Liver (tissue), 9 donors: Measurements from ENCODE around the gene TMPRSS5. TPM values are rescaled to one million over a fixed set of nuclear protein-coding genes. Genes with fewer than 3 reads are reported as not detected.

Experiments used
- DNase-seq: peaks from one replicate; pipeline ENCODE4 v3.0.0-alpha.2; 2017; ENCODE audit warnings: low spot score
- H3K27ac ChIP-seq, 2 donors: one replicate each; pipeline ENCODE4 v1.7.0; 2013; ENCODE audit warnings: inconsistent platforms in 2 of 2, low read length in 2 of 2, control low read depth in 1 of 2, low read depth in 1 of 2, mild to moderate bottlenecking in 1 of 2
- H3K27me3 ChIP-seq, 4 donors: one replicate each; pipeline versions ENCODE4 v1.6.1 to v1.7.0; 2013; ENCODE audit warnings: low read length in 3 of 4, inconsistent platforms in 1 of 4, mild to moderate bottlenecking in 1 of 4, moderate library complexity in 1 of 4; ENCODE audit not compliant: control insufficient read depth in 4 of 4, insufficient read depth in 4 of 4
- H3K36me3 ChIP-seq, 4 donors: one replicate each; pipeline versions ENCODE4 v1.6.1 to v1.7.0; 2013; ENCODE audit warnings: low read length in 3 of 4, mild to moderate bottlenecking in 3 of 4, low read depth in 1 of 4, moderate library complexity in 1 of 4; ENCODE audit not compliant: control insufficient read depth in 4 of 4, insufficient read depth in 3 of 4
- H3K4me1 ChIP-seq, 4 donors: one replicate each; pipeline versions ENCODE4 v1.6.1 to v1.7.0; 2013; ENCODE audit warnings: low read length in 3 of 4, mild to moderate bottlenecking in 3 of 4, moderate library complexity in 1 of 4; ENCODE audit not compliant: control insufficient read depth in 4 of 4, insufficient read depth in 4 of 4
- H3K4me3 ChIP-seq, 3 donors: one replicate each; pipeline versions ENCODE4 v1.6.1 to v1.7.0; 2013; ENCODE audit warnings: low read length in 3 of 3, control low read depth in 1 of 3, low read depth in 1 of 3, mild to moderate bottlenecking in 1 of 3
- H3K9ac ChIP-seq, 2 donors: one replicate each; pipeline ENCODE4 v1.7.0; 2013; ENCODE audit warnings: low read length in 2 of 2, mild to moderate bottlenecking in 2 of 2, moderate library complexity in 2 of 2, control low read depth in 1 of 2, low read depth in 1 of 2
- H3K9me3 ChIP-seq, 4 donors: one replicate each; pipeline versions ENCODE4 v1.6.1 to v1.7.0; 2013; ENCODE audit warnings: low read length in 3 of 4; ENCODE audit not compliant: control insufficient read depth in 4 of 4
- ATF3 ChIP-seq: IDR thresholded peaks from 2 replicates; pipeline ENCODE4 v1.6.1; 2016; ENCODE audit warnings: antibody characterized with exemption
- EGR1 ChIP-seq, 2 donors: IDR thresholded peaks; 2 replicates each; pipeline ENCODE4 v1.6.1; 2016 to 2018; ENCODE audit warnings: antibody characterized with exemption in 2 of 2, low read depth in 2 of 2
- FOXA1 ChIP-seq: IDR thresholded peaks from 2 replicates; pipeline ENCODE4 v1.6.1; 2016; ENCODE audit warnings: antibody characterized with exemption
- FOXA2 ChIP-seq: IDR thresholded peaks from 2 replicates; pipeline ENCODE4 v1.6.1; 2016; ENCODE audit warnings: antibody characterized with exemption
- GABPA ChIP-seq, 2 donors: IDR thresholded peaks in 1 of 2; conservative IDR thresholded peaks in 1 of 2; 2 replicates each; pipeline ENCODE4 v1.6.1; 2016; ENCODE audit warnings: antibody characterized with exemption in 2 of 2, mild to moderate bottlenecking in 1 of 2, moderate library complexity in 1 of 2
- HNF4G ChIP-seq: IDR thresholded peaks from 2 replicates; pipeline ENCODE4 v1.6.1; 2016; ENCODE audit warnings: antibody characterized with exemption
- JUND ChIP-seq, 2 donors: IDR thresholded peaks; 2 replicates each; pipeline ENCODE4 v1.6.1; 2016; ENCODE audit warnings: antibody characterized with exemption in 2 of 2
- MAX ChIP-seq: IDR thresholded peaks from 2 replicates; pipeline ENCODE4 v1.6.1; 2016; ENCODE audit warnings: antibody characterized with exemption
- RAD21 ChIP-seq, 2 donors: IDR thresholded peaks; 2 replicates each; pipeline ENCODE4 v1.6.1; 2016; ENCODE audit warnings: antibody characterized with exemption in 2 of 2, mild to moderate bottlenecking in 2 of 2
- REST ChIP-seq: IDR thresholded peaks from 2 replicates; pipeline ENCODE4 v1.6.1; 2016; ENCODE audit warnings: antibody characterized with exemption, mild to moderate bottlenecking
- RXRA ChIP-seq, 2 donors: IDR thresholded peaks; 2 replicates each; pipeline ENCODE4 v1.6.1; 2017 to 2018; ENCODE audit warnings: antibody characterized with exemption in 2 of 2, mild to moderate bottlenecking in 1 of 2
- SP1 ChIP-seq: IDR thresholded peaks from 2 replicates; pipeline ENCODE4 v1.6.1; 2018; ENCODE audit warnings: antibody characterized with exemption, mild to moderate bottlenecking
- TAF1 ChIP-seq: conservative IDR thresholded peaks from 2 replicates; pipeline ENCODE4 v1.6.1; 2016; ENCODE audit warnings: antibody characterized with exemption, mild to moderate bottlenecking
- WGBS: extraction: QIAGEN DNeasy Blood & Tissue Kit; methylation state at CpG from one replicate; pipeline ENCODE4 v1.1.7; 2013; 5-methylcytosine and 5-hydroxymethylcytosine counted together
- polyA plus RNA-seq, 2 donors: library from polyadenylated mRNA; stranded (reverse) in 1 of 2; unstranded in 1 of 2; fragments of 200-250 nt in 1 of 2; fragments of >200 nt in 1 of 2; fragmentation: Nextera tagmentation in 1 of 2; extraction: Ambion mirVana in 1 of 2; gene quantifications; one replicate each; pipeline versions ENCODE4 v1.2.1 to v1.2.3, GENCODE V29; 2013 to 2015
- total RNA-seq, 2 donors: library from RNA; depleted of rRNA; stranded (reverse); fragments of >200 nt; gene quantifications; one replicate each; pipeline ENCODE4 v1.2.3, GENCODE V29; 2014
- TF ChIP-seq, protein P1 (sequence below): fragments of 150-350 bp; IDR thresholded peaks from 2 replicates; pipeline ENCODE4 v1.5.1; 2017; ENCODE audit warnings: improper control_type of control experiment, low read depth, low read length; ENCODE audit not compliant: missing input control
- TF ChIP-seq, protein P2 (sequence below): IDR thresholded peaks from 2 replicates; pipeline ENCODE4 v1.6.1; 2016; ENCODE audit warnings: antibody characterized with exemption
- donor health status: healthy.
- donor health status: healthy.
- donor health status: healthy.
- donor health status: healthy.
- donor health status: healthy.

TMPRSS5 gene
- total and polyA plus RNA-seq, 4 donors = 0.05 to 0.39 (median 0.17) TPM

DNA sequence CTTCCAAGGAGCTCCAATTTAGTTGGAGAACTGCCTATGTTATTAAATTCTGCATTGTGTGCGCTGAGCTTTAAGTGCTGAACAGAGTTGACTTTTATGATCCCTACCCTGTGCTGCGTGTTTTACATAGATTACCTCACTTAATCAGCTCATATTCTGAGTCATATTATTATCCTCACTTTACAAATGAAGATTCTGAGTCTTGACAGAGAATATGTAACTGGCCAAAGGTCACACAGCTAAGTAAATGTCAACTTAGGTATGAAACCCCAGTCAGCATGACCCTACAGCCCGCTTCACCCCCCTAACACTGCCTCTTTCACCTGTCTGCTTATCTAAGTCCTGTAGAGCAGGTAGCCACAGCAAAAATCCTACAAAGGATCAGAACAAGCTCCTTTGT is 19.8 kb upstream of the TMPRSS5 start:
- DNase-seq = no peak
- Histone ChIP-seq H3K27ac (no peak overlapping the region), H3K36me3 (peaks cover 0 to 2% (median 0%) of the 10 kb centered on the region in 4 donors), H3K4me1 (peaks cover 0 to 4% (median 0%) of the 10 kb centered on the region in 4 donors), H3K4me3 (no peak overlapping the region), H3K9me3 (no peaks in the 10 kb centered on the region), H3K27me3 (no peaks in the 10 kb centered on the region), H3K9ac (no peak overlapping the region)
- TF ChIP-seq GABPA (IDR thresholded peaks at IDR 0.05 in 1 of 2, conservative IDR thresholded peaks at IDR 0.05 in 1 of 2) (no peak), RAD21 (IDR thresholded peaks at IDR 0.05) (no peak), REST (no peak), TAF1 (no peak), ATF3 (no peak), EGR1 (IDR thresholded peaks at IDR 0.05; ENCODE audit: low read depth in 2 of 2) (no peak), JUND (IDR thresholded peaks at IDR 0.05) (no peak), MAX (no peak)
- TF ChIP-seq, protein P1, sequence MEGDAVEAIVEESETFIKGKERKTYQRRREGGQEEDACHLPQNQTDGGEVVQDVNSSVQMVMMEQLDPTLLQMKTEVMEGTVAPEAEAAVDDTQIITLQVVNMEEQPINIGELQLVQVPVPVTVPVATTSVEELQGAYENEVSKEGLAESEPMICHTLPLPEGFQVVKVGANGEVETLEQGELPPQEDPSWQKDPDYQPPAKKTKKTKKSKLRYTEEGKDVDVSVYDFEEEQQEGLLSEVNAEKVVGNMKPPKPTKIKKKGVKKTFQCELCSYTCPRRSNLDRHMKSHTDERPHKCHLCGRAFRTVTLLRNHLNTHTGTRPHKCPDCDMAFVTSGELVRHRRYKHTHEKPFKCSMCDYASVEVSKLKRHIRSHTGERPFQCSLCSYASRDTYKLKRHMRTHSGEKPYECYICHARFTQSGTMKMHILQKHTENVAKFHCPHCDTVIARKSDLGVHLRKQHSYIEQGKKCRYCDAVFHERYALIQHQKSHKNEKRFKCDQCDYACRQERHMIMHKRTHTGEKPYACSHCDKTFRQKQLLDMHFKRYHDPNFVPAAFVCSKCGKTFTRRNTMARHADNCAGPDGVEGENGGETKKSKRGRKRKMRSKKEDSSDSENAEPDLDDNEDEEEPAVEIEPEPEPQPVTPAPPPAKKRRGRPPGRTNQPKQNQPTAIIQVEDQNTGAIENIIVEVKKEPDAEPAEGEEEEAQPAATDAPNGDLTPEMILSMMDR = no peak
- 90% methylated on average over 3 of the region's 3 CpGs for WGBS

- 96% methylated on average over 5 of the region's 5 CpGs for WGBS
- H3K9me3 ChIP-seq = no peaks in the 10 kb centered on the region
These were observed 19.3 kb upstream of the TMPRSS5 start for GRCh38 chr11:113725407-113725806.

DNA sequence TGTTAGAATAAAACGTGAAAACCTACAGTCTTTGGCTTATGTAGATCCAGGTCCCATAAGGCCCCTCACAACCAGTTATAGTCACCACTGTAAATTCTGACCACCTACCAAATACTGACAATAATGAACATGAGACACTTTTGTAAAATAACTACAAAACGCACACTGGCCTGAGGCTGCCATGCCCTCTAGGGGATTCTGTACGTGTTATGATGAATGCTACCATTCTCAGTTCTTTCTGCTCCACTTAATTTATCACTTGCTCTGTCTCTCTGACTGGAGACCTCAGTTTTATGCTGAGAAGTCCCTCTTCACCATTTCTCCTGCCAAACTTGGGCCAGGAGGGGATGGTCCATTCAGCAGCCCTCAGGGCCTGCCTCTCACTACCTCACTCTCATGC is 18.7 kb upstream of the TMPRSS5 start:
- H3K9me3 ChIP-seq = no peaks in the 10 kb centered on the region
- TF ChIP-seq ATF3 (no peak), HNF4G (no peak), FOXA2 (no peak), REST (no peak), FOXA1 (no peak), RAD21 (IDR thresholded peaks at IDR 0.05) (no peak), GABPA (IDR thresholded peaks at IDR 0.05 in 1 of 2, conservative IDR thresholded peaks at IDR 0.05 in 1 of 2) (no peak), JUND (IDR thresholded peaks at IDR 0.05) (no peak), TAF1 (no peak)
- TF ChIP-seq, protein P2, sequence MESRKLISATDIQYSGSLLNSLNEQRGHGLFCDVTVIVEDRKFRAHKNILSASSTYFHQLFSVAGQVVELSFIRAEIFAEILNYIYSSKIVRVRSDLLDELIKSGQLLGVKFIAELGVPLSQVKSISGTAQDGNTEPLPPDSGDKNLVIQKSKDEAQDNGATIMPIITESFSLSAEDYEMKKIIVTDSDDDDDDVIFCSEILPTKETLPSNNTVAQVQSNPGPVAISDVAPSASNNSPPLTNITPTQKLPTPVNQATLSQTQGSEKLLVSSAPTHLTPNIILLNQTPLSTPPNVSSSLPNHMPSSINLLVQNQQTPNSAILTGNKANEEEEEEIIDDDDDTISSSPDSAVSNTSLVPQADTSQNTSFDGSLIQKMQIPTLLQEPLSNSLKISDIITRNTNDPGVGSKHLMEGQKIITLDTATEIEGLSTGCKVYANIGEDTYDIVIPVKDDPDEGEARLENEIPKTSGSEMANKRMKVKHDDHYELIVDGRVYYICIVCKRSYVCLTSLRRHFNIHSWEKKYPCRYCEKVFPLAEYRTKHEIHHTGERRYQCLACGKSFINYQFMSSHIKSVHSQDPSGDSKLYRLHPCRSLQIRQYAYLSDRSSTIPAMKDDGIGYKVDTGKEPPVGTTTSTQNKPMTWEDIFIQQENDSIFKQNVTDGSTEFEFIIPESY = no peak
- H3K9ac ChIP-seq = no peak overlapping the region
- WGBS = 97% methylated on average over 3 of the region's 3 CpGs
- H3K4me3 ChIP-seq = no peak overlapping the region
- no peaks in the 10 kb centered on the region for H3K27me3 ChIP-seq
- peaks cover 0 to 2% (median 0%) of the 10 kb centered on the region in 4 donors for H3K36me3 ChIP-seq
- no peak overlapping the region for H3K27ac ChIP-seq
- peaks cover 0 to 4% (median 0%) of the 10 kb centered on the region in 4 donors for H3K4me1 ChIP-seq
- no peak for DNase-seq

More at GRCh38 chr11:113725407-113725806, 19.3 kb upstream of the TMPRSS5 start:
- Histone ChIP-seq H3K4me3 (no peak overlapping the region), H3K36me3 (peaks cover 0 to 2% (median 0%) of the 10 kb centered on the region in 4 donors), H3K27ac (no peak overlapping the region), H3K4me1 (peaks cover 0 to 4% (median 0%) of the 10 kb centered on the region in 4 donors), H3K9ac (no peak overlapping the region), H3K27me3 (no peaks in the 10 kb centered on the region)
- TF ChIP-seq FOXA2 (no peak), RXRA (IDR thresholded peaks at IDR 0.05) (no peak), SP1 (no peak), HNF4G (no peak)
- no peak for DNase-seq
